ENCODE data around the gene CYP24A1.

GRCh38 chr20:54155736-54156317 lies 18.0 kb downstream of the CYP24A1 start:
- no peak for TF ChIP-seq CTCF (IDR thresholded peaks at IDR 0.05 in 4 of 5, conservative IDR thresholded peaks at IDR 0.05 in 1 of 5)
- TF ChIP-seq POLR2A (IDR thresholded peaks at IDR 0.05), result no peak
